SK-N-SH (cell line): ENCODE measurements around the gene EDN2. TPM values are rescaled to one million over a fixed set of nuclear protein-coding genes. Genes with fewer than 3 reads are reported as not detected.

Experiments
- CTCF ChIA-PET: fragments of 300-600, 350-600 bp; formaldehyde crosslinking; extraction: SDS; loops from one replicate; lab custom pipeline; 2021; lab: Yijun Ruan, JAX
- POLR2A ChIA-PET: fragments of 350-600 bp; sonication (Branson Sonifier 250); formaldehyde crosslinking; extraction: SDS; loops from one replicate; lab custom pipeline; 2020; ENCODE audit warnings: antibody characterized with exemption, inconsistent platforms; lab: Yijun Ruan, JAX
- DNase-seq: peaks from one replicate; pipeline ENCODE4 v3.0.0; 2012
- H2AFZ ChIP-seq: fragments of 200-600 bp; sonication (generic); 2 replicates; pipeline ENCODE4 v1.8.1; 2016; ENCODE audit warnings: antibody characterized with exemption, mild to moderate bottlenecking, low read depth
- H3F3A ChIP-seq: fragments of 200-600 bp; sonication (generic); replicated peaks from 2 replicates; pipeline ENCODE3; 2016; ENCODE audit warnings: antibody characterized with exemption, mild to moderate bottlenecking; ENCODE audit not compliant: insufficient read depth
- H3K27ac ChIP-seq, 2 experiments: fragments of 200-500 bp in 1 of 2; fragments of 200-600 bp in 1 of 2; sonication (Bioruptor generic) in 1 of 2; sonication (generic), shearing (Covaris generic) in 1 of 2; 2 replicates each; pipeline versions ENCODE4 v1.5.1 to v1.6.1; 2014 to 2016; ENCODE audit warnings: low read depth in 2 of 2, inconsistent platforms in 1 of 2, low read length in 1 of 2, mild to moderate bottlenecking in 1 of 2, mixed read lengths in 1 of 2
- H3K27me3 ChIP-seq: fragments of 200-600 bp; sonication (generic), shearing (Covaris generic); 2 replicates; pipeline ENCODE4 v1.6.1; 2016; ENCODE audit warnings: mixed run types; ENCODE audit not compliant: insufficient read depth
- H3K36me3 ChIP-seq, 2 experiments: fragments of 200-500 bp in 1 of 2; fragments of 200-600 bp in 1 of 2; sonication (Bioruptor generic) in 1 of 2; sonication (generic) in 1 of 2; replicated peaks in 1 of 2; 2 replicates each; pipeline versions ENCODE3 to v1.5.1; 2014 to 2016; ENCODE audit warnings: low read length in 1 of 2, mild to moderate bottlenecking in 1 of 2; ENCODE audit not compliant: insufficient read depth in 2 of 2, control insufficient read depth in 1 of 2
- H3K4me1 ChIP-seq, 2 experiments: fragments of 200-500 bp in 1 of 2; fragments of 200-600 bp in 1 of 2; sonication (Bioruptor generic) in 1 of 2; sonication (generic), shearing (Covaris generic) in 1 of 2; 2 replicates each; pipeline versions ENCODE4 v1.5.1 to v1.6.1; 2014 to 2016; ENCODE audit warnings: low read depth in 1 of 2, low read length in 1 of 2, mixed run types in 1 of 2; ENCODE audit not compliant: insufficient read depth in 2 of 2, control insufficient read depth in 1 of 2
- H3K4me2 ChIP-seq: fragments of 200-600 bp; sonication (generic), shearing (Covaris generic); 2 replicates; pipeline ENCODE4 v1.6.1; 2017; ENCODE audit warnings: mixed run types
- H3K4me3 ChIP-seq, 2 experiments: fragments of 200-500 bp in 1 of 2; fragments of 200-600 bp in 1 of 2; sonication (Bioruptor generic) in 1 of 2; sonication (generic), shearing (Covaris generic) in 1 of 2; 2 replicates each; pipeline versions ENCODE4 v1.5.1 to v1.8.1; 2014 to 2016; ENCODE audit warnings: low read depth in 2 of 2, inconsistent platforms in 1 of 2, low read length in 1 of 2, mild to moderate bottlenecking in 1 of 2, mixed read lengths in 1 of 2, moderate library complexity in 1 of 2
- H3K79me2 ChIP-seq: fragments of 200-600 bp; sonication (generic); 2 replicates; pipeline ENCODE4 v1.8.1; 2017; ENCODE audit warnings: mild to moderate bottlenecking; ENCODE audit not compliant: insufficient read depth
- H3K9ac ChIP-seq: fragments of 200-600 bp; sonication (generic); 2 replicates; pipeline ENCODE4 v1.6.1; 2017; ENCODE audit warnings: mixed run types
- H3K9me2 ChIP-seq: fragments of 200-600 bp; sonication (generic); 2 replicates; pipeline ENCODE4 v1.6.1; 2017; ENCODE audit warnings: mixed run types
- H3K9me3 ChIP-seq: fragments of 200-600 bp; sonication (generic); 2 replicates; pipeline ENCODE4 v1.6.1; 2017; ENCODE audit warnings: mixed run types, mild to moderate bottlenecking, moderate library complexity
- H4K20me1 ChIP-seq: fragments of 200-600 bp; sonication (generic); 2 replicates; pipeline ENCODE4 v1.6.1; 2017; ENCODE audit warnings: mild to moderate bottlenecking, mixed run types; ENCODE audit not compliant: insufficient read depth
- CHD2 ChIP-seq: fragments of 150-350 bp; IDR thresholded peaks from 2 replicates; pipeline ENCODE4 v1.6.1; 2018; ENCODE audit warnings: low read length; ENCODE audit not compliant: partially characterized antibody
- ELF1 ChIP-seq: IDR thresholded peaks from 2 replicates; pipeline ENCODE4 v1.4.0; 2012
- EP300 ChIP-seq, 2 experiments: IDR thresholded peaks; 2 replicates each; pipeline versions ENCODE4 v1.4.0 to v1.6.1; 2012; ENCODE audit warnings: borderline replicate concordance in 1 of 2, low read depth in 1 of 2, low read length in 1 of 2
- EZH2phosphoT487 ChIP-seq: fragments of 200-600 bp; sonication (generic); IDR thresholded peaks from 2 replicates; pipeline ENCODE4 v1.6.1; 2017; ENCODE audit warnings: low read depth, mixed run types, mild to moderate bottlenecking, antibody characterized with exemption, moderate library complexity, borderline replicate concordance
- FOSL2 ChIP-seq: IDR thresholded peaks from 2 replicates; pipeline ENCODE4 v1.4.0; 2012; ENCODE audit warnings: low read depth, mild to moderate bottlenecking, moderate library complexity, borderline replicate concordance
- FOXM1 ChIP-seq: IDR thresholded peaks from 2 replicates; pipeline ENCODE4 v1.4.0; 2012; ENCODE audit warnings: low read depth, mild to moderate bottlenecking
- GABPA ChIP-seq: IDR thresholded peaks from 2 replicates; pipeline ENCODE4 v1.4.0; 2012; ENCODE audit warnings: low read depth, mild to moderate bottlenecking
- MAX ChIP-seq: IDR thresholded peaks from 2 replicates; pipeline ENCODE4 v1.4.0; 2012; ENCODE audit warnings: low read depth
- MEF2A ChIP-seq: IDR thresholded peaks from 2 replicates; pipeline ENCODE4 v1.4.0; 2012; ENCODE audit warnings: low read depth, borderline replicate concordance
- MXI1 ChIP-seq: IDR thresholded peaks from 2 replicates; pipeline ENCODE4 v1.6.1; 2012; ENCODE audit warnings: mild to moderate bottlenecking, low read depth, low read length, improper control_type of control experiment
- POLR2AphosphoS5 ChIP-seq: IDR thresholded peaks from 2 replicates; pipeline ENCODE4 v1.6.1; 2012; ENCODE audit warnings: low read depth, low read length
- RCOR1 ChIP-seq: fragments of 150-350 bp; IDR thresholded peaks from 2 replicates; pipeline ENCODE4 v1.6.1; 2017; ENCODE audit warnings: antibody characterized with exemption, low read length
- RXRA ChIP-seq: IDR thresholded peaks from 2 replicates; pipeline ENCODE4 v1.4.0; 2012; ENCODE audit warnings: low read depth, mild to moderate bottlenecking, borderline replicate concordance
- SMC3 ChIP-seq: IDR thresholded peaks from 2 replicates; pipeline ENCODE4 v1.6.1; 2012; ENCODE audit warnings: low read depth, low read length, improper control_type of control experiment
- TCF12 ChIP-seq: IDR thresholded peaks from 2 replicates; pipeline ENCODE4 v1.4.0; 2012
- TEAD4 ChIP-seq: IDR thresholded peaks from 2 replicates; pipeline ENCODE4 v1.4.0; 2012; ENCODE audit warnings: mild to moderate bottlenecking, borderline replicate concordance; ENCODE audit not compliant: insufficient read depth
- USF1 ChIP-seq: IDR thresholded peaks from 2 replicates; pipeline ENCODE4 v1.4.0; 2012; ENCODE audit warnings: low read depth, borderline replicate concordance
- YY1 ChIP-seq: IDR thresholded peaks from 2 replicates; pipeline ENCODE4 v1.4.0; 2012; ENCODE audit warnings: low read depth, mild to moderate bottlenecking
- polyA plus RNA-seq, 3 experiments: library from polyadenylated mRNA; depleted of rRNA; stranded (reverse); fragments of >200 nt; gene quantifications; 2 replicates each; pipeline ENCODE4 v1.2.3, GENCODE V29; 2012

Gene EDN2
- polyA plus RNA-seq, 1 of the 3 experiments (the other 2 are of a cell fraction), result 0.97 TPM

GRCh38 chr1:41446851-41447610, 37.5 kb downstream of the EDN2 start (continued):
- TF ChIP-seq MXI1, result no peak

GRCh38 chr1:41444785-41445184, 39.7 kb downstream of the EDN2 start:
- Histone ChIP-seq H3K9me2 (no peaks in the 10 kb centered on the region), H3K4me3 (no peak overlapping the region), H3F3A (peaks cover 20% of the 10 kb centered on the region), H3K79me2 (peaks cover 95% of the 10 kb centered on the region), H3K36me3 (peaks cover 0 to 17% of the 10 kb centered on the region in 2 experiments), H4K20me1 (0 out of 2 replicates have a peak, but pooled peaks cover 6% of the 10 kb centered on the region), H3K4me2 (no peak overlapping the region), H2AFZ (no peak overlapping the region), H3K27me3 (no peaks in the 10 kb centered on the region), H3K9me3 (no peaks in the 10 kb centered on the region), H3K4me1 (peaks cover 25 to 44% of the 10 kb centered on the region in 2 experiments), H3K27ac (peak overlapping the region in 1 of 2 experiments; percentile 6; a peak in 1 of 4 replicates), H3K9ac (no peak overlapping the region)
- CTCF ChIA-PET, result interaction anchor here (0.9 to 5.1 kb wide), 9 partner anchors 10 to 162 kb away, joined by 3 to 53 read pairs (median 5); no protein-coding TSS in a partner anchor
- POLR2A ChIA-PET, result no interaction called here
- DNase-seq, result no peak
- no peak for TF ChIP-seq SMC3
- TF ChIP-seq MEF2A, result no peak
- no peak for TF ChIP-seq MAX
- TF ChIP-seq YY1, result no peak
- no peak for TF ChIP-seq TCF12
- no peak for TF ChIP-seq RCOR1
- TF ChIP-seq TEAD4, result no peak
- TF ChIP-seq USF1, result no peak
- no peak for TF ChIP-seq GABPA
- TF ChIP-seq ELF1, result no peak
- TF ChIP-seq EZH2phosphoT487, result no peak
- no peak for TF ChIP-seq POLR2AphosphoS5
- TF ChIP-seq RXRA, result no peak
- TF ChIP-seq EP300 (IDR thresholded peaks at IDR 0.05; ENCODE audit: borderline replicate concordance in 1 of 2, low read depth in 1 of 2, low read length in 1 of 2), result no peak
- TF ChIP-seq FOXM1, result no peak
- no peak for TF ChIP-seq CHD2
- TF ChIP-seq FOSL2, result no peak
